Left lobe of liver (tissue), 2 donors: ENCODE results near the gene FRMD6. TPM values are rescaled to one million over a fixed set of nuclear protein-coding genes. Genes with fewer than 3 reads are reported as not detected.
A peak's percentile ranks its signal among the peaks of the same experiment; 100 is the strongest.
"Not testable (repeated sequence)": the region's sequence is repeated elsewhere in the genome, so short reads cannot be mapped to it uniquely, and the experiment has no call there.

Experiments used
- ATAC-seq: fragments of 200-7000 bp; cut with Tn5 transposase; one replicate; pipeline ENCODE4 v1.9.1; 2020; ENCODE audit warnings: mild to moderate bottlenecking, moderate library complexity
- DNase-seq: peaks from one replicate; pipeline ENCODE4 v3.0.0-alpha.2; 2020; ENCODE audit warnings: low spot score
- total RNA-seq: library from RNA; stranded (reverse); gene quantifications from one replicate; pipeline ENCODE4 v1.2.1, GENCODE V29; 2021
- donor health status: DM: no; HTN: no; CAD: no; lungs with moderate emphysema.
- donor health status: DM: no; HTN: yes; CAD: no.

FRMD6 gene
- total RNA-seq, 1 donor from 2014 or later = 5.6 TPM

GRCh38 chr14:51716610-51717009 is 64.9 kb downstream of the FRMD6 start:
- DNase-seq = no peak

DNA sequence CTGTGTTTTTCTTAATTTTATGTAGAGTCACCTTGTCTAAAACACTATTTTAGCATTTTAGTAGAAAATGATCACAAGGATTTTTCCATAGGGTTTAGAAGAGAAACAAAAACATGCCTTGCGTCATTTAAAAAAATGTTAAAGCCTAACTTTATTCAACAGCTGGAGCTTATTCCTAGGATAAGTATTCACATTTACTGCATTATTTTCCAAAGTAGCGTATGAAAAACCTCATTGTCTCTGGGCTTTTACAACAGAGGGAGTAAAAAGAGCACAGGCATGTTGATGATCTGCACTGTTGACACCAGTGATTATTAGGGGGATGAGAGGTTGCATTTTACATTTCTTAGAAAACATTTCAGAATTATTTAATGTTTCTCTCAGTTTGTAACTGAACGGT is 66.1 kb downstream of the FRMD6 start:
- ATAC-seq (no peak), DNase-seq (no peak)

More at GRCh38 chr14:51716610-51717009, 64.9 kb downstream of the FRMD6 start:
- no peak for ATAC-seq

- no peak for DNase-seq
- ATAC-seq = no peak
Observed at GRCh38 chr14:51719955-51720354, 68.2 kb downstream of the FRMD6 start.

- ATAC-seq = no peak
- no peak for DNase-seq
Observed at GRCh38 chr14:51723990-51724389, 72.3 kb downstream of the FRMD6 start.

DNA sequence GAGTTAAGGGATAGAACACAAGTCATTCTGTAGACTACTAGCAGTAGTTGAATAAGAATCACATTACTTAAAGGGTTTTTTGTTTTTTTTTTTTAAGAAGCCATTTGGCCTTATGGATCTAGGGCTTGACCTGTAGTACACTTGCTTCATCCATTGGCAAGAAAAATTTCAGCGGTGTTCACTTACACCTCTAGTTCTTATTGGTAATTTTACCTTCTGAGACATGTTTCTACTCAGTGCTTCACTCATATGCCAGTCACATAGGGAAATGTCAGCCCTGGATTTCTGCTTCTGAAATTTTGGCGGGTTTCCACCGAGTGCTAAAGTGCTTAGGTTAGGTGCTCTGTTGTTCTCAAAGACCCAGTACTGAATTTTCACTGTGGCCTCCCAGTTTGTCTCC is 72.9 kb downstream of the FRMD6 start:
- no peak for DNase-seq
- no peak for ATAC-seq

DNA sequence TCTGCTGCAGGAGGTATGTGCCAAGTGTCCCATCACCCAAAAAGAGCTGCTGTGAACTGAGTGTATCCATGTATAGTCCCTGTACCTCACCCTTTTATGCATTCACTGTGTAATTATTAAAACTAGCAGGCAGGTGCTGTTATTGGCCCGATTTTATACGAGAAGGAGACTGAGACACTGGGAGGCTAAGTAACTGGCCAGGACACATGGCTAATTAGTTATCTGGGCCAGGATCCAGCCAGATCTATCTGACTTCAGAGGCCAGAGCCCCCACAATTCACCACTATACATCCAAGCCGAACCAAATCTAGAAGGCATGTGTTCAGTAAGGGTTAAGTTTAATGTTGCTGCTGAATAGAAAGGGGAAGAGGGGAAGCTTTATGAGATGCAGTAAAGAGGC is 73.4 kb downstream of the FRMD6 start:
- ATAC-seq (no peak), DNase-seq (no peak)

GRCh38 chr14:51726166-51726899 is 74.6 kb downstream of the FRMD6 start:
- DNase-seq (no peak), ATAC-seq (no peak)

- DNase-seq = no peak
- ATAC-seq = no peak
Observed at GRCh38 chr14:51727526-51727925, 75.8 kb downstream of the FRMD6 start.

- no peak for ATAC-seq
- DNase-seq = no peak
Observed at GRCh38 chr14:51730098-51730497, 78.4 kb downstream of the FRMD6 start.

DNA sequence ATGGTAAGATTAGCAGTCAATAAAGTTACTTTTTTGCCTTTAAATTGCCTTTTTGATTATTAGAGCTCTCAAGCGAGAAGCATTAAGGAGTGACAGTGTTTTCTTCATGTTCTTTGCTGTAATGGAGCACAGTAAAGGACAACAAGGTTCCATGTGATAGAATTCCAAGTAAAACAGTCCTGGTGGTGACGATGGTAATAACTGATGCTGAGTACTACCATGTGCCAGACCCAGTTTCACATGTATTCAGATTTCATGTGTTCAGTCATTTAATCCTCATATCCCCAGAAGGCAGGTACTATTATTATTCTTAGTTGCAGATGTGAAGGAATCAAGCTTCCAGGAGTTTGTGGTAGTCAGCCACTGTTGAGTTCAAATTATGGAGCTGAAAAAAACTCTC is 79.0 kb downstream of the FRMD6 start:
- DNase-seq (no peak), ATAC-seq (no peak)

- no peak for DNase-seq
- no peak for ATAC-seq
Observed at GRCh38 chr14:51732494-51733112, 80.9 kb downstream of the FRMD6 start.

GRCh38 chr14:51733147-51733546 is 81.4 kb downstream of the FRMD6 start:
- DNase-seq (no peak), ATAC-seq (no peak)

GRCh38 chr14:51735851-51736250 is 84.1 kb downstream of the FRMD6 start:
- ATAC-seq (peak; percentile 77), DNase-seq (no peak)

- DNase-seq (no peak), ATAC-seq (no peak)
Observed at GRCh38 chr14:51738754-51739153, 87.0 kb downstream of the FRMD6 start.

DNA sequence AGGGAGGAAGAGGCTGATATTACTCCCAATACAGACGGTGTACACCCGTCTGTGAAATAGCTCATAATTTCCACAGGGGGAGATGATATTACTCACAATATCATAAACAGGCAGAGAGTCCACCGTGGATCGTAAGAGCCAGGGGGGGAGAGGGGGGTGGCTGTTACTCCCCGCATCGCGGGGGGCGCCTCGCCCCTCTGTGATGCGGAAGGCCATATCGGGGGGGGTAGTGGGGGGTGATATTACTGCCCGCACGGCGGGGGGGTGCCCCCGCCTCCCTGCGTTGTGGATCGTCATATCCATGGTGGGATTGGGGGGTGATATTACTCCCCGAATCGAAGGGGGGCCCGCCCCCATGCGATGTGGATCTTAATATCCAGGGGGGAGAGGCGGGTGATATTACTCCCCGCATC is 91.9 kb downstream of the FRMD6 start:
- DNase-seq (no peak), ATAC-seq (no peak)

DNA sequence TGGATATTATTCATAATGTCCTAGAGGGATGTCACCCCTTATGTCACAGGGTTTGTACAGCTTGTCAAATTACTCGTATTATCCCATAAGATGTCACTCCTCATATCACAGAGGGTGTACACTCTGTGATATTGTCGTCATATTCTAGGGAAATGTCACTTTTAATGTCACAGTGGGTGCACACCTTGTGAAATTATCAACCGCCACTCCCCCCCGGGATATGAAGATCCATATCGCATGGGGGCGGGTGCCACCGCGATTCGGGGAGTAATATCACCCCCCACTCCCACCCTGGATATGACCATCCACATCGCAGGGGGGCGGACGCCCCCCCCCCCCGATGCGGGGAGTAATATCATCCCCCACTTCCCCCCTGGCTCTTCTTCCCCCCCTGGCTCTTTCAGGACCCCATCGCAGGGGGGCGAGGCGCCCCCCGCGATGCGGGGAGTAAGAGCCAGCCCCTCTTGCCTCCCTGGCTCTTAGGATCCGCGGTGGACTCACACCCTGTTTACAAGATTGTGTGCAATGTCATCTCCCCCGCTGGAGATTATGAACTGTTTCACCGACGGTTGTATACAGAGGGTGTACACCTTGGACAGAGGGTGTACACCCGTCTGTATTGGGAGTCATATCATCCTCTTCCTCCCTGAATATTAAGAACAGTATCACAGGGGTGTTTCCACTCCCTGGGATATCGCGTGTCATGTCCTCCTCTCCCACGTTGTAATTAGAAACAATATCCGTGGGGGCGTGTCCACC is 92.8 kb downstream of the FRMD6 start:
- DNase-seq (no peak), ATAC-seq (no peak)

GRCh38 chr14:51746823-51747222 is 95.1 kb downstream of the FRMD6 start:
- not testable (repeated sequence) for ATAC-seq, DNase-seq

DNA sequence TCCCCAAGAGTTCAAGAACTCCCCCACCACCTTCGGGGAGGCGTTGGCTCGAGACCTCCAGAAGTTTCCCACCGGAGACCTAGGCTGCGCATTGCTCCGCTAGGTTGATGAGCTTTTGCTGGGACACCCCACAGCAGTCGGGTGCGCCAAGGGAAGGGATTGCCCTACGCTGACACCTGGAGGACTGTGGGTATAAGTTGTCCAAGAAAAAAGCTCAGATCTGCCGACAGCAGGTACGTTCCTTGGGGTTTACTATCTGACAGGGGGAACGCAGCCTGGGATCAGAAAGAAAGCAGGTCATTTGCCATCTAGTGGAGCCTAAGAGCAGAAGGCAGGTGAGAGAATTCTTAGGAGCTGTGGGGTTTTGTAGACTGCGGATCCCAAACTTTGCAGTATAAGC is 98.8 kb downstream of the FRMD6 start:
- DNase-seq (no peak), ATAC-seq (no peak)

- not testable (repeated sequence) for DNase-seq, ATAC-seq
Observed at GRCh38 chr14:51751611-51752345, 100.1 kb downstream of the FRMD6 start.

- not testable (repeated sequence) for DNase-seq, ATAC-seq
Observed at GRCh38 chr14:51757756-51758155, 106.0 kb downstream of the FRMD6 start.

DNA sequence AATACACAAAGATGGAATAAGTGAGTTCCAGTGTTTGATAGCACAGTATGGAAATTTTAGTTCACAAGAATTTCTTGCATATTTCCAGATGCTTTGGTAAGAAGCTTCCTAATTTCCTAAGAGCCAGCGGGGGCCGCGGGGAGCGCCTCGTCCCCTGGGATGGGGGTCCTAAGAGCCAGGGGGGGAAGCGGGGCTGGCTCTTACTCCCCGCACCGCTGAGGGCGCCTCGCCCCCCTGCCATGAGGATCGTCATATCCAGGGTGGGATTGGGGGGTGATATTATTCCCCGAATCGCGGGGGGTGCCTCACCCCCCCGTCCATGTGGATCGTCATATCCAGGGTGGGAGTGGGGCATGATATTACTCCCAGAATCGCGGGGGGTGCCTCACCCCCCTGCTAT is 108.2 kb downstream of the FRMD6 start:
- ATAC-seq (no peak), DNase-seq (no peak)
